H1 (cell line): ENCODE measurements around the gene HTRA2. TPM values are rescaled to one million over a fixed set of nuclear protein-coding genes. Genes with fewer than 3 reads are reported as not detected.

ENCODE experiments used
- ASH2L ChIP-seq: fragments of 200-600, 300-600 bp; sonication (generic); IDR thresholded peaks from one replicate; pipeline ENCODE4 v1.7.1; 2017; ENCODE audit warnings: low read length
- CBX5 ChIP-seq: fragments of 300-800, 300-1000 bp; sonication (generic); IDR thresholded peaks from 2 replicates; pipeline ENCODE4 v1.7.1; 2016; ENCODE audit warnings: antibody characterized with exemption, low read length, low read depth
- CEBPB ChIP-seq: IDR thresholded peaks from 2 replicates; pipeline ENCODE4 v1.6.1; 2012; ENCODE audit warnings: low read depth, low read length
- CHD2 ChIP-seq: IDR thresholded peaks from 2 replicates; pipeline ENCODE4 v1.6.1; 2012; ENCODE audit warnings: low read length, improper control_type of control experiment
- CTCF ChIP-seq, 3 experiments: IDR thresholded peaks; 1 replicate in 2 of 3; 2 replicates in 1 of 3; pipeline versions ENCODE4 v1.5.1 to v1.6.1; 2011; ENCODE audit warnings: low read length in 3 of 3, mild to moderate bottlenecking in 3 of 3, inconsistent platforms in 2 of 3, low read depth in 1 of 3, moderate library complexity in 1 of 3; ENCODE audit not compliant: insufficient read depth in 1 of 3; ENCODE audit errors: control extremely low read depth in 1 of 3
- EGR1 ChIP-seq: IDR thresholded peaks from 2 replicates; pipeline ENCODE4 v1.6.1; 2011; ENCODE audit warnings: low read depth, low read length, borderline replicate concordance
- FOSL1 ChIP-seq: IDR thresholded peaks from 2 replicates; pipeline ENCODE4 v1.6.1; 2011; ENCODE audit warnings: mild to moderate bottlenecking, low read depth, low read length, moderate library complexity; ENCODE audit not compliant: insufficient read depth
- HDAC2 ChIP-seq, 2 experiments: fragments of 300-600 bp in 1 of 2; sonication (generic) in 1 of 2; IDR thresholded peaks; 2 replicates each; pipeline ENCODE4 v1.6.1; 2011 to 2012; ENCODE audit warnings: low read depth in 2 of 2, low read length in 2 of 2, mild to moderate bottlenecking in 2 of 2, moderate library complexity in 2 of 2, borderline replicate concordance in 1 of 2, inconsistent platforms in 1 of 2
- JUN ChIP-seq: IDR thresholded peaks from 2 replicates; pipeline ENCODE4 v1.6.1; 2011; ENCODE audit warnings: low read depth, mild to moderate bottlenecking, improper control_type of control experiment, low read length
- JUND ChIP-seq: IDR thresholded peaks from 2 replicates; pipeline ENCODE4 v1.6.1; 2011; ENCODE audit warnings: mild to moderate bottlenecking, improper control_type of control experiment, low read length
- KDM1A ChIP-seq: fragments of 200-600, 300-600 bp; sonication (generic); IDR thresholded peaks from 2 replicates; pipeline ENCODE4 v1.7.1; 2016; ENCODE audit warnings: mild to moderate bottlenecking, low read length, borderline replicate concordance
- MAFK ChIP-seq: IDR thresholded peaks from 2 replicates; pipeline ENCODE4 v1.6.1; 2012; ENCODE audit warnings: low read depth, mild to moderate bottlenecking, improper control_type of control experiment, low read length
- NRF1 ChIP-seq: IDR thresholded peaks from 2 replicates; pipeline ENCODE4 v1.6.1; 2011; ENCODE audit warnings: mild to moderate bottlenecking, low read depth, low read length, improper control_type of control experiment
- POLR2A ChIP-seq, 2 experiments: IDR thresholded peaks; 1 replicate in 1 of 2; 2 replicates in 1 of 2; pipeline ENCODE4 v1.6.1; 2011; ENCODE audit warnings: low read depth in 2 of 2, low read length in 2 of 2, mild to moderate bottlenecking in 2 of 2; ENCODE audit errors: control extremely low read depth in 1 of 2
- RNF2 ChIP-seq: fragments of 200-900, 300-1000 bp; sonication (generic); IDR thresholded peaks from 2 replicates; pipeline ENCODE4 v1.7.1; 2016; ENCODE audit warnings: borderline replicate concordance, low read depth, mild to moderate bottlenecking, antibody characterized with exemption, low read length; ENCODE audit not compliant: poor library complexity, severe bottlenecking; ENCODE audit errors: missing control alignments
- SIRT6 ChIP-seq: IDR thresholded peaks from one replicate; pipeline ENCODE4 v1.7.1; 2012; ENCODE audit warnings: low read length, inconsistent platforms
- SUZ12 ChIP-seq: fragments of 200-600 bp; sonication (generic); IDR thresholded peaks from 2 replicates; pipeline ENCODE4 v1.6.1; 2012; ENCODE audit warnings: mild to moderate bottlenecking, inconsistent platforms, low read length, moderate library complexity, mixed read lengths
- TAF7 ChIP-seq: optimal IDR thresholded peaks from 2 replicates; pipeline ENCODE3; 2011; ENCODE audit warnings: low read depth, mild to moderate bottlenecking, inconsistent platforms, low read length, moderate library complexity, borderline replicate concordance
- TCF12 ChIP-seq: IDR thresholded peaks from 2 replicates; pipeline ENCODE4 v1.6.1; 2011; ENCODE audit warnings: low read depth, mild to moderate bottlenecking, low read length
- TEAD4 ChIP-seq: IDR thresholded peaks from 2 replicates; pipeline ENCODE4 v1.6.1; 2012; ENCODE audit warnings: low read depth, low read length, inconsistent platforms, mixed read lengths
- ZNF274 ChIP-seq: IDR thresholded peaks from 2 replicates; pipeline ENCODE4 v1.7.0; 2012; ENCODE audit warnings: low read length, borderline replicate concordance; ENCODE audit errors: extremely low read depth
- polyA plus RNA-seq, 7 experiments: library from polyadenylated mRNA; depleted of rRNA in 3 of 7; stranded (reverse) in 5 of 7; unstranded in 2 of 7; fragments of >200 nt in 5 of 7; fragments of 200-250 nt in 2 of 7; gene quantifications; 1 replicate in 5 of 7; 2 replicates in 1 of 7; 4 replicates in 1 of 7; pipeline versions ENCODE4 v1.2.1 to v1.2.3, GENCODE V29; 2011 to 2013; ENCODE audit warnings: missing spikeins in 2 of 7, mixed read lengths in 2 of 7
- total RNA-seq: library from RNA; stranded (reverse); fragmentation: NEBNext Ultra II Directional; extraction: Animal tissue kit (Norgen Biotek cat#: 25700); gene quantifications from 2 replicates; pipeline ENCODE4 v1.2.1, GENCODE V29; 2021

HTRA2 gene
- total and polyA plus RNA-seq, 2 of the 8 experiments (the other 6 are each of a cell fraction or from before 2014, with no cell fraction given): 21.6 to 37.6 TPM

- TF ChIP-seq HDAC2 (IDR thresholded peaks at IDR 0.05; ENCODE audit: borderline replicate concordance in 1 of 2, low read depth in 2 of 2, low read length in 2 of 2) (no peak), TEAD4 (peak; percentile 73), CBX5 (no peak), SUZ12 (no peak), CTCF (IDR thresholded peaks at IDR 0.05; ENCODE audit: control extremely low read depth in 1 of 3, insufficient read depth in 1 of 3, low read depth in 1 of 3, low read length in 3 of 3) (no peak), CHD2 (no peak), EGR1 (no peak), POLR2A (IDR thresholded peaks at IDR 0.05; ENCODE audit: control extremely low read depth in 1 of 2, low read depth in 2 of 2, low read length in 2 of 2) (no peak; a peak in 1 of 3 replicates), RNF2 (no peak), NRF1 (no peak), JUN (0 out of 2 replicates have a peak, but pooled peaks have one; percentile 32), FOSL1 (no peak), TAF7 (no peak), SIRT6 (no peak), JUND (peak; percentile 86; the same call in 1 of the 2 replicates), ASH2L (peak; percentile 80), MAFK (peak; percentile 97), KDM1A (peak; percentile 53; the same call in 1 of the 2 replicates), ZNF274 (no peak), CEBPB (no peak), TCF12 (no peak)
These were observed 24.4 kb downstream of the HTRA2 start, which contains the start of the genes DOK1 and LOXL3 (continued) for GRCh38 chr2:74553892-74554819.
